GM18498 (cell line): ENCODE measurements around the gene AQP5.

Experiments
- ATAC-seq: cut with Tn5 transposase; IDR thresholded peaks from one replicate; pipeline ENCODE4 v1.9.1; 2021; ENCODE audit warnings: mild to moderate bottlenecking, moderate library complexity; ENCODE audit not compliant: unreplicated experiment

The AQP5 gene

DNA sequence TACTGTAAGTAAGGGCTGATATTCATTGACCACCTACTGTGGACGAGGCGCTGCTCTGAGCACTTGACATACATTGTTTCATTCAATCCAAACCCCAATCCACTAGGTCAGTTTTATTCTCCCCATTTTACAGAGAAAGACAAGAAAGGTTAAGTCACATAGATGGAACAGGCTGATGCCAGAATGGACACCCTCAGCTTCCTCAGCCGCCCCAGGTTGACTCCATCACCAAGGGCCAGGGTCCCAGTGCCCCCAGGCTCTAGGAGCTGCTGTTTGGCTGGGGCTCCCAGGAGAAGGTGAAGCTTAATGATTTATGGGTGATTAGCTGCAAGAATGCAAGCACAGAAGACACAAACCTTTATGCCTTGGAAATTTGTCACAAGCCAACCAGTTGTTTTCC, 11.8 kb upstream of the AQP5 start:
- no peak for ATAC-seq

DNA sequence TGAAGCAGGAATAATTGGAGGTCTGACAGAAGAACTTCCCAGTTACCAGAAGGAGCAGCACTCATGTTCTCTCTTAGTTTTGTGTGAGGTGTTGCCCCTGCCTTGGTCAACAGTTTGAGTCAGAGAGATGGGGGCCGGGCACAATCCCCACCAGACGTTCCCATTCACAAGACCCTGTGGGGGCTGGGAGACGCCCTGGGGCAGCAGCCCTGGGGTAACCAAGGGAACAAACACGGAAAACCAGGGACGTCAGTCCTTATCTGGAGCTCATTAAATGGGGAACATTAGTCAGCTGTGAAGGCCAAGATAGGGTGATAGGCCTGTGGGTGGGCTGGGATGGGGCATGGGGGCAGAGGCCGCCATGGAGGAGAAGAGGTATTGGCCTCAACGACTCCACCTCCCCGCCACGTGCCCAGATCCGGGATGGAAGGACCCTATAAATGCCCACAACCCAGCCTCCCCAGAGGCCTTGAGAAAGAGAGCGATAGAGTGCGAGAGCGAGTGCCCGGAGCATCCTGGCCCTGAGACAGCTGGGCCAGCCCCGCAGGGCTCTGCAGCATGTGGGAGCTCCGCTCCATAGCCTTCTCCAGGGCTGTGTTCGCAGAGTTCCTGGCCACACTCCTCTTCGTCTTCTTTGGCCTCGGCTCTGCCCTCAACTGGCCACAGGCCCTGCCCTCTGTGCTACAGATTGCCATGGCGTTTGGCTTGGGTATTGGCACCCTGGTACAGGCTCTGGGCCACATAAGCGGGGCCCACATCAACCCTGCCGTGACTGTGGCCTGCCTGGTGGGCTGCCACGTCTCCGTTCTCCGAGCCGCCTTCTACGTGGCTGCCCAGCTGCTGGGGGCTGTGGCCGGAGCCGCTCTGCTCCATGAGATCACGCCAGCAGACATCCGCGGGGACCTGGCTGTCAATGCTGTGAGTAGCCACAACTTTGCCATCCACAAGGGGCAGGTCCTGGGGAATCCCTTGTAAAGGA, 11.1 kb upstream of the AQP5 start, which contains the start of gene AQP2:
AQP2 (plus strand) TSS at position 465 of the 979 bp plus-strand sequence; CDS start at position 559, 94 bp downstream.
- ATAC-seq = no peak

DNA sequence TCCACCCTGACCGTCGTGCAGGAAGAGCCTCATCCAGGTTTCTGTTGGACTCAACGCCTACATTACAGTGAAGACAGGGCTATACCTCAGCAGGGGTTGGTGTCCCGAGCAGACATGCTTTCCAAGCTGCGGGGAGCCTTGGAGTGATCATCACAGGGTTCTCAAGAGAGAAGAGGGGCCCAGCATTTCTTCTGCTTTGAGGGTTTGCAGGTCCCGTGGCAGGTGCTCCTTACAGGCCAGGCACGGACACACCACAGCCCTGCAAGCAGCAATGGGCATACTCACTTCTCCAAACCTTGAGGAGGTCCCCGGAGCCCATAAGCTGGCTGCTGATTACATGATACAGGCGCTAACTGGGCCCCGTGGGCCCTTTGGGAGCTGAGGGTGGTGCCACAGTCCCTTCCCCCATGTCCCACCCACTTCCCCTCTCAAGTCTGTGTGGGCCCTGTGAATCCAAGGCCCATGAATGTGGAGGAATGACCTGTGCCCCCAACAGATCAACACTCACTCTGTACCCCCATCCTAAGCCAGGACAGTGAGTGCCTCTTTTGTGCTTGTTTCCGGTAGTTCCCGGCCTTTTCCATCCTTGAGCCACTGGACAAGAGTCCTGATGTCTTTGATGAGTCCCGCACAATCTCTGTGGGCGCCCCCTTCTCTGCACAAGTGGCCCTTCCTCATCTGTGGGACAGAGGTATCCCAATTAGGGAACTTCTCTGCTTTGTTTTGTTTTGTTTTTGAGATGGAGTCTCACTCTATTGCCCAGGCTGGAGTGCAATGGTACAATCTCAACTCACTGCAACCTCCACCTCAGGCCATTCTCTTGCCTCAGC, 10.0 kb upstream of the AQP5 start:
- ATAC-seq = no peak

DNA sequence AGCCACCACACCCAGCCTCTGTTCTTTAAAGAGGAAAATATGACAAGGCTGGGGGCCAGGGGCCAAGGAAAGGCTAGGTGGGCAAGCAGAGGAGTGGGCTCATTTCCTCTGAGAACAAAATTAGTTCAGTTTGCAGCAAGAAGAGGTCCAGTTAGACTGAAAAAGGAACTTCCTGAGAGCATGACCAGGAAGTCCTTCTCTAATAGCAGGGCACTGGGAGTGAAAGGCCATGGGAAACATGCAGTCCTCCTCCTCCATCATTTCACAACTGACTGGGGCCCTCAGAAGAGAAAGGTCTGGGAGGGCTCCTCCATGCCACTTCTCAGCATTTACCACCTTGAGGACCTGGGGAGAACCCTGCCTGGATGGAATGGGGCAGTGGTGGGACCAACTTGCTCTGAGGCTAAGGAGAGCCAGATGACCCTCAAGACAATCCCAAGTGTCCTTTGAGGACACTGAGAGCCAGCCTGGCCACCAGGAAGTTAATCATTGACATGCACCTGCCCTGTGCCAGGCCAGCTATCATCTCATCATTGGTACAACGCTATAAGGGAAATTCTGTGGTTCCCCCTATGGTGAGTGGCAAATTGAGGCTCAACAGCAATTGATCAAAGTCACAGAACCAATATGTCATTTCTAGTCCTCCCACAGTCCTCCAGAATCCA, 9.1 kb upstream of the AQP5 start:
- no peak for ATAC-seq

DNA sequence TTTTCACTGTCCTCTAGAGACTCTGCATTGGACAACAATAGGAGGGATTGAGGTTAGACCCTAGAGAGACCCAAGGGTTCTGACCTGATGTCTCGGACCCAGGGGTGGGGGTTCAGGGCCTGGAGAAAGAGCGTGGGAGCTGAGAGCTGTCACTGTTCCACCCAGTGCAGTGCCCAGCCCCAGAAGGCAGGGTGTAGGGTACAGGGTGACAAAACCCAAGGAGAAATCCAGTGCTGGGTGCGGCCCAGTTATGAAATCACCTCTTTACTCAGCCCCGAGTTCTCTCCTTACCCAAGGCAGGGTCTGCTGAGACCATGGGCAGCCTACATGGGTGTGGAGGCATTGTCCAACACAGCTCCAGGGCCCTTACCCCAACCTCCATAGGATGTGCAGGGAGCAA, 8.5 kb upstream of the AQP5 start:
- ATAC-seq = no peak

DNA sequence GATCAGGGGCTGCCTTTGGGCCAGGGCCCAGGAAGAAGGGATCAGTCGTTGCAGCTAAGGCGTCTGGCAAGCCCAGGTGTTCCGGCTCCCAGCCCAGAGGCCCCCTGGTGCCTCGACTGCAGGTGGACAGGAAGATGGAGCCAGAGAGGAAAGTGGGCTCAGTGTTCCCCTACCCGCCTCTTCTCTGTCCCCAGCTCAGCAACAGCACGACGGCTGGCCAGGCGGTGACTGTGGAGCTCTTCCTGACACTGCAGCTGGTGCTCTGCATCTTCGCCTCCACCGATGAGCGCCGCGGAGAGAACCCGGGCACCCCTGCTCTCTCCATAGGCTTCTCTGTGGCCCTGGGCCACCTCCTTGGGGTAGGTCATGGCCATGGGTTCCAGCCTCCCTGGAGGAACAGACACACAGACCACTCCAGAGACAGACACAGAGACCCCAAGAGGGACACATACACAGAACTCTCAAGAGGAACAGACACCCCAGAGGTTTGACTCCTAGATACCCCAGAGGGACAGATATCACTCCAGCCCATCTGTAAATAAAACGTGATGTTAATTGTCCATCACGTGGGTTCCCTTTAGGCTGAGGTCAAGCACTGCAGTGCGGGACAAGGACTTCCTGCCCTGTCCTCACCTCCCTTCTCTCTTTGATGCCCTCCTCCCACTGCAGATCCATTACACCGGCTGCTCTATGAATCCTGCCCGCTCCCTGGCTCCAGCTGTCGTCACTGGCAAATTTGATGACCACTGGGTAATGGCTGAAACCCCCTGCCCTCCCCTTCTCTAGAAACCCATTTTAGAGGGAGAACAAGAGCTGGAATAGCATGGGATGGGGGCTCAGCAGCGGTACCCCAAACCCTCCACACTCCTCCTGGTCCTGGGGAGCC, 7.5 kb upstream of the AQP5 start:
- ATAC-seq = no peak

DNA sequence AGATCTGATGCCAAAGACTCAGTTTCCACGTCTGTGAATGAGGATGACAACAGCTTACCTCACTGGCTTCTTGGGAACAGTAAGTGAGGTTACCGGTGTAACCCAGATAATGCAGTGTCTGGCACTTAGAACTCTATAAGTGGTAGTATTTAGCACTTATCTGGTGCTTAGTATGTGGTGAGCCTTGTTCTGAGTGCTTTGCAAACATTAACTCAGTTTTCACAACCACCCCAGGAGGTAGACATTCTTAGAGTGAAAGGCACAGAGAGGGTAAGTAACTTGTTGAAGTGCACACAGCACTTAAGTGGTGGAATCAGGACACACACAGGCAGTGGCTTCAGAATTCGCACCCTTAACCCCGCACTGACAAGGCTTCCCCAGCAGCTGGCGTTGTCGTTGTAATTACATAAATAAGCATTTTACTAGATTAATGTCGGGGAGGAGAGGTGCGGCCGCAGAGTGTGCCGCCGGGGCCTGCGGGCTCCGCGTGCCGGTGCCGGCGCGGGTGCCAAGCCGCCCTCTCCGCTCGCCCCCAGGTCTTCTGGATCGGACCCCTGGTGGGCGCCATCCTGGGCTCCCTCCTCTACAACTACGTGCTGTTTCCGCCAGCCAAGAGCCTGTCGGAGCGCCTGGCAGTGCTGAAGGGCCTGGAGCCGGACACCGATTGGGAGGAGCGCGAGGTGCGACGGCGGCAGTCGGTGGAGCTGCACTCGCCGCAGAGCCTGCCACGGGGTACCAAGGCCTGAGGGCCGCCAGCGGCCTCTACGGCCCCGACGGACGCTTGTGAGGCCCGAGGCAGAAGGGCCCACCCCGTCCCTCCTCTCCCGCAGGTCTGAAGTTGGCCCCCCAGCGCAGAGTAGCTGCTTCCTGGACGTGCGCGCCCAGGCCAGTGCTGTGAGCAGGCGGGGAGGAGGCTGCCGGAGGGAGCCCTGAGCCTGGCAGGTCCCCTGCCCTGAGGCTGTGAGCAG, 6.5 kb upstream of the AQP5 start:
- no peak for ATAC-seq

DNA sequence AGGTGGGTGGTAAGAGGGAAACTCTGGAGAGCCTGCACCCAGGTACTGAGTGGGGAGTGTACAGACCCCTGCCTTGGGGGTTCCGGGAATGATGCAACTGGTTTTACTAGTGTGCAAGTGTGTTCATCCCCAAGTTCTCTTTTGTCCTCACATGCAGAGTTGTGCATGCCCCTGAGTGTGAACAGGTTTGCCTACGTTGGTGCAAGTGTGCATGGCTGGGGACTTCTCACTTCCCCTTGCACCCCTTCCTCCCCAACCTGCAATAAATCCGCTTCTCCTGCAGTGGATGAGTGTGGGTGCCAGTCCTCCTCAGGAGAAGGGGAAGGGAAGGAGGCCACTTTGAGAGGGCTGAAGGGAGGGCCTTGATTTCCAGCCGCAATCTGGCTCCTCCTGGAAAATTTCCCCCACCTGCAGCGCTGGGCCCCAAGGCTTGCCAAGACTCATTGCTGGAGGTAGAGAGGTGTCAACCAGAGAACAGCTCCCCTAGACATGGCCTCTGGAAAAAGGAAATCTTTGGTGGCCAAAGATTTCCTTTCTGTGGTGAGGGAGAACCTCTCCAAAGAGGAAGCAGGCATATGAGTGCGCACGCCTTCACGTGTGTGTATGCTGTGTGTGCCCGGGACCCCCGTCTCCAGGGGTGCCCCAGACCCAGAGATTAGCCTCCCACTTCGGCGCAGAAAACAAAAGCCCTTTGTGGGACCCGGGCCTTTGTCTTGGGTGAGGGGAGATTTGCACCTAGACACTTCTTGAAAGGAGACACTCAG, 5.6 kb upstream of the AQP5 start:
- no peak for ATAC-seq

DNA sequence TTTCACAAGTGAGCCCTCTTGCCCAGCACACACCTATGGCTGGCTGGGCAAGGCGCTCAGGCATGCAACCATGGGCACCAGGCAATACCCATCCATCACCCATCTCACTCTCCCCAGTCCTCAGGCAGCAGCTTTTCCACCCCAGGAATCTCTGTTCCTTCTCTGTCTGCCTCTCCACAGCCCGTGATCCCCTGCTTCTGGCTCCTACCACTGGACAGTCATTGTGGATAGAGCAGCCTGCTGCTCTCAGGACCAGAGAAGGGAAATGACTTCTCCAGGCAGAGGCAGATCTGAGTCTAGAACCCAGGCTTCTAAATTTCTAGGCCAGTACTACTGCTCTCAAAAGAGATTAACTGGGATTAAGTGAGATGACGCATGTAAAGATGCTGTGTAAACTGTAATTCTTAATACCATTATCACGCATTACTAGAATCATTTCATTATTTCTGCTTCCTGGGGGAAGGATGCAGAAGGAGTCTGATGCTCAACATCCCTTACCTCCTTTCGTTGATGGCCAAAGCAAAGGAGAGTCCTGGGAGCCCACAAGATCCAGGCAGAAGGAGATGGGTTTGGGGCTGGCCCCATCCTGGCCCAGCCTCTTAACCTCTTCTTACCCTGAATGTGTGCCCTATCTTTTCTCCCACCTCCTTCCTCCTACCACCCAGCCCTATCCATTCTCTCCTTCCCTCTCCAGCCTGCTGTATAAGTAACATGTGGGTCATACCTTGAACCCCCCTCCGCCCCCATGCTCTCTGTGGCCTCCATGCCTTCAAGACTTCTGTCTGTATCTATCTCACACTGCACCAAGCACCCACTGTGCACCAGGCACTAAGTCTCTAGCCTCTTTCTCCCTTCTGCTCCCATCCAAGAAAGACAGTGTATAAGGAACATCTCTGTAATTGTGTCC, 4.8 kb upstream of the AQP5 start:
- no peak for ATAC-seq

DNA sequence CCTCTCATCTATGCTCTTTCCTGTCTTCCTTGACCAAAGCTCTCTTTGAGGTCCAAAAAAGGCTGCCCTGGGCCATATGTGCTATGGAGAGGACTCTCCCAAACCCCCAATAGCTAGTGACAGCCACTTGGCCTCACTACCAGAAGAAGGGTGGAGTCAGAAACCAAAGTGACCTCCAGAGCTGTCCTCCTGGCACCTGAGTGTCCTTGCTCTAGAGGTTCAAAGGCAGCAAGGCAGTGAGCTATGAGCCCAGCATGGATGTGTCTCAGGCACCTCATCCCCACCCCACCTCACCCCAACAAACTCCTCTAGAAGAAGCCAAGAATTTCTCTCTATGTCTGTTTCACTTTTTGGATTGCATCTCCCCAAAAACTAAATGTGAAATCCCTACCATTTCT, 4.1 kb upstream of the AQP5 start:
- ATAC-seq = no peak

DNA sequence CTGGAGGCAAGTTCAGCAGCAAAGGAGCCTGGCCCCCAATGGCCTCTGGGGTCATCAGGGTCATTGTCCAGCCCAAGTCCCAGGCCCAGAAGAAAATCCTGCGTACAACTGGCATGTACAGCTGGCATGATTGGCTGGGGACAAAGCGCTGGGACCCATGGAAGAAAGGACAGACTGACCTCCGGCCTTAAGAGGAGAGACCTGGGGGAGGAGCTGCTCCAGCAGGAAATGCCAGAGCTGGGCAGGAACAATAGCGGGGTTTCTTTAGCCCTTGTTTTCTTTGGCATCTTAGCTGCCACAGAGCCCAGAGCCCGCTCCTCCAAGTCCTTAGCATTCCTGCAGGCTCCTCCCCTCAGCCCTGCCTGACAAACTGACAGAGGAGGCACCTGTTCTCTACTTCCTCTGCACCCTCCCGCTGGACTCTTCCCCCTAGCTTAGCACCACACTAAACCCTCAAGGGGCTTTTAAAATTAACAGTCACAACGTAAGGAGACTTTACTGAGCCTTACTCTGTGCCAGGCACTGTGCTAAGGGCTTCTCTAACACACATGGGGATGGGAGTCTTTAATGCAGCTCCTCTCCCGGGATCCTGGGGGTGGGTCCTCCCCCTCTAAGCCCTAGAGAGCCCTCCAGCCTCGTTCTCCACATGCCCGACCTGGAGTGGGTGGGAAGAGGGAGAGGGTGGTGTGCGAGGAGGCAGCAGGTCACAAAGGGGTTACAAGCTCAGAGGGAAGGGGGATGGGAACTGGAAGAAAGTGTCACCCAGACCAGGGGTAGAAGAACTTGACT, 1.8 kb upstream of the AQP5 start:
- ATAC-seq = no peak

DNA sequence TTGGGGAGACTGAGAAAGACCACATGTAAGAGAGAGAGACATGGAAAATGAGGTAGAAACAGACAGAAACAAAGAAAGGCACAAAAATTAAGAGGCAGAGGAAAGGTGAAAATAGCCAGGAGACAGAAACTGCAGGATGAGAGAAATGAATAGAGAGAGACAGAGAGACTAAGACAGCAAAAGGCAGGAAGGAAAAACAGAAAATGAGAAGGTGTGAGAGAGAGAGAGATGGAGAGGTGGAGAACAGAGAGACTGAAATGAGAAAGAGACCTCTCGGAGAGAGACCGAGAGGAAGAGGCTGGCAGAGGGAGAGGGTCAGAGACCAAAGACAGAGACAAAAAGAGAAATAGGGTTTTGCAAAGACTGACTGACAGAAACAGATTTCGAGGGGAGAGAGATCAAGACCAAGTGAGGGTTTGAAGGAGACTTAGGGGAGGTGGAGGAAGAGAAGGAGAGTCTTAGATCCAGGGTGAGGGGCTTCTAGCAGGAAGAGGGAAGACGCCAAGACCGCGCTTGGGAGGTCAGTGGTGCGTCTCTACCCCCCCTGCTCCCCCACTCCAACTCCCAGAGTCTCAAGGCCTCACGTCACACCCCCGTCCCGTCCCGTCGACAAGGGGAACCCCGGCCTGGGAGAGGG, 1.1 kb upstream of the AQP5 start:
- ATAC-seq = no peak

DNA sequence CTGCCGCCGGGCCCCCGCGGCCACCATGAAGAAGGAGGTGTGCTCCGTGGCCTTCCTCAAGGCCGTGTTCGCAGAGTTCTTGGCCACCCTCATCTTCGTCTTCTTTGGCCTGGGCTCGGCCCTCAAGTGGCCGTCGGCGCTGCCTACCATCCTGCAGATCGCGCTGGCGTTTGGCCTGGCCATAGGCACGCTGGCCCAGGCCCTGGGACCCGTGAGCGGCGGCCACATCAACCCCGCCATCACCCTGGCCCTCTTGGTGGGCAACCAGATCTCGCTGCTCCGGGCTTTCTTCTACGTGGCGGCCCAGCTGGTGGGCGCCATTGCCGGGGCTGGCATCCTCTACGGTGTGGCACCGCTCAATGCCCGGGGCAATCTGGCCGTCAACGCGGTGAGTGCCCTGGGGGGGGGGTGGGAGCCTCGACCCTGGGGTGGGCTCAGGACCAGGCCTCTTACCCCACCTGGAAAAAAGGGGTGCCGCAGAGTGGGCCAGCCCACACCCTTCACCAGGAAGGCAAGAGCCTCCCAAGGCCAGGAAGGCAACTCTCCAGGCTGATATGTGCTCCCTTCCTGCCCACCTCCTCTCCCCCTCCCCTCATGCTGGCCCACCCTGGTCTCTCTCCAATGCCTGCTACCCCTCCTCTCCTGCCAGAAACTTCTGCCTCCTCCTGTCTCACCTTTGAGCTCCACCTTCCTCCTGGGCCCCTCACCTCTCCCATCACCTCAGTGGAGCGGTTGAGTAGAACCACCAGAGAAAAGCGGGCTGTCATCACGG, 507 bp downstream of the AQP5 start:
- ATAC-seq = no peak

DNA sequence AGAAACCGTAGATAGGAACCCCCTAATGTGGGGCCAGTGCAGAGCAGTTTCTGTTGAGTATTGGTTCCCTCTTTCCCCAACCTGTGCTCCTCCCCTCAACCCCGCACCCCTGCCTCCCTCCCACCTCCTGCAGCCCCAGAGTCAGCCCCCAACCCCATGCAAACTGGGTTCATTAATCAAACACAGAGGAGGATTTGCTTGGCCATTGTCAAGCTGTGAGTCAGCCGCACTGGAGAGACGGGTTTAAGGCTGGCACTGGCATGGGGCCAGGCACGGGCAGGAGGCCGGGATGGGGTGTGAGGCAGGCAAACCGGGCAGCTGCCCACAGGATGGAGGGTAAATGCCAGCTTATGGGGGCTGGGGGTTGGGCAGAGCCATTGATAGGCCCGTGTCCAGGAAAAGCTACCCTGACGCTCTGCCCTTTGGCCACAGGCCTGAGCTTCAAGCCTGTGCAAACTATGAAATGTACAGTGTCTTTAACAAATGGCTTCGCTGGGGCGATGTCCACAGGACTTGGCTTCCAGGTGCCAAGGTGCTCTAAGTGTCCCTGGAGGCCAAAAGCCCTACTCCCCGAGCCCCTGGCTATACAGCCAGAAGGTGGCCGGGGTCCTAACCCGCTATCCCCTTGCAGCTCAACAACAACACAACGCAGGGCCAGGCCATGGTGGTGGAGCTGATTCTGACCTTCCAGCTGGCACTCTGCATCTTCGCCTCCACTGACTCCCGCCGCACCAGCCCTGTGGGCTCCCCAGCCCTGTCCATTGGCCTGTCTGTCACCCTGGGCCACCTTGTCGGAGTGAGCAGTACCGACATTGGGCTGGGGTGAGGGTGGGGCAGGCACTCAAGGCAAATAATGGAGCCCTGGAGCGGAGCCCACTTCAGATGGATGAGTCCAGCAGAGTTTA, 1.4 kb downstream of the AQP5 start:
- ATAC-seq = no peak
